OCI-LY1 (cell line): Measurements from ENCODE around the gene SLC1A3.

Experiments used
- EZH2 ChIP-seq: fragments of 200-600 bp; sonication (generic), shearing (Covaris generic); IDR thresholded peaks from 2 replicates; pipeline ENCODE4 v1.8.0; 2017; ENCODE audit warnings: borderline replicate concordance, mixed run types, mild to moderate bottlenecking, antibody characterized with exemption, low read length, moderate library complexity, mixed read lengths
- TF ChIP-seq, protein P1 (sequence below): fragments of 200-600 bp; sonication (generic), shearing (Covaris generic); IDR thresholded peaks from 2 replicates; pipeline ENCODE4 v1.5.1; 2017; ENCODE audit warnings: mild to moderate bottlenecking, antibody characterized with exemption, low read length, moderate library complexity, mixed read lengths

DNA sequence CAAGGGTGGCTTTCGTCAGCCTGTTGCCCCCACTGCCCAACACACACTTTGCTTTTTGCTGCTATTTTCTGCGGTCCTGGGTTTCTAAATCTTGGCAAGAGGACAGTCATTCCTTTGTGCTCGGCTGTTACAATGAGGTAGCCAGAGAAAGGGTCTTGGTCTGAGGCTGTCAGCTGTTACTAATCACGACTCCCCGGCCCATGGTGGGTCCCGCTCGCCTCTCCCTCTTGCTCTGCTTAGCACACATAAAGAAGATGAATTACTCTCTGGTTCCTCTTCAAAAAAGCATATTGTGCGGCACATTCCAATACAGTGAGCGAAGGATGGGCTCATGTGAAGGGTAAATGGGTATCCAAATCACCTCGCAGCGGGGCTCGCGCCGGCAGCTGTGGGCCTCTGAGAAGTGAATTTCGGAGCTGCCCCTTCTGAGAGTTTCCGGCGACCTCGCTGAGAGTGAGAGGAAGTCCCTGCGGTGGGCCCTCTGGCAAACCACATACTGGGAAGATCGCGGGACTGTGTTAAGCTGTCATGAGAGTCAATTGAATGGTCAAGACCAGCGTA, 56.0 kb downstream of the SLC1A3 start:
- TF ChIP-seq, protein P1, sequence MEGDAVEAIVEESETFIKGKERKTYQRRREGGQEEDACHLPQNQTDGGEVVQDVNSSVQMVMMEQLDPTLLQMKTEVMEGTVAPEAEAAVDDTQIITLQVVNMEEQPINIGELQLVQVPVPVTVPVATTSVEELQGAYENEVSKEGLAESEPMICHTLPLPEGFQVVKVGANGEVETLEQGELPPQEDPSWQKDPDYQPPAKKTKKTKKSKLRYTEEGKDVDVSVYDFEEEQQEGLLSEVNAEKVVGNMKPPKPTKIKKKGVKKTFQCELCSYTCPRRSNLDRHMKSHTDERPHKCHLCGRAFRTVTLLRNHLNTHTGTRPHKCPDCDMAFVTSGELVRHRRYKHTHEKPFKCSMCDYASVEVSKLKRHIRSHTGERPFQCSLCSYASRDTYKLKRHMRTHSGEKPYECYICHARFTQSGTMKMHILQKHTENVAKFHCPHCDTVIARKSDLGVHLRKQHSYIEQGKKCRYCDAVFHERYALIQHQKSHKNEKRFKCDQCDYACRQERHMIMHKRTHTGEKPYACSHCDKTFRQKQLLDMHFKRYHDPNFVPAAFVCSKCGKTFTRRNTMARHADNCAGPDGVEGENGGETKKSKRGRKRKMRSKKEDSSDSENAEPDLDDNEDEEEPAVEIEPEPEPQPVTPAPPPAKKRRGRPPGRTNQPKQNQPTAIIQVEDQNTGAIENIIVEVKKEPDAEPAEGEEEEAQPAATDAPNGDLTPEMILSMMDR, result no peak
- no peak for TF ChIP-seq EZH2
